K562 (cell line): Measurements from ENCODE around the gene USB1. TPM values are rescaled to one million over a fixed set of nuclear protein-coding genes. Genes with fewer than 3 reads are reported as not detected.

Experiments used
- ATAC-seq: fragments of 200-7000 bp; cut with Tn5 transposase; 3 replicates; pipeline ENCODE4 v1.9.1; 2020; ENCODE audit warnings: moderate library complexity
- BruUV-seq: library from RNA; stranded (reverse); fragments of 400-500 nt; replicated peaks from 2 replicates; lab custom pipeline; 2021; lab: Mats Ljungman, UMichigan
- CTCF ChIA-PET: fragments of 300-600 bp; formaldehyde crosslinking; extraction: SDS; loops from one replicate; lab custom pipeline; 2021; ENCODE audit warnings: low intra/inter-chr PET ratio; lab: Yijun Ruan, JAX
- POLR2A ChIA-PET: fragments of 300-600, 350-650 bp; sonication (Branson Sonifier 250); formaldehyde crosslinking; extraction: SDS; loops from one replicate; lab custom pipeline; 2021; ENCODE audit warnings: antibody characterized with exemption, inconsistent platforms; lab: Yijun Ruan, JAX
- DNase-seq, 4 experiments: peaks; one replicate each; pipeline versions ENCODE4 v3.0.0 to v3.0.0-alpha.2; 2011 to 2018; ENCODE audit warnings: low spot score in 3 of 4, mixed read lengths in 3 of 4; ENCODE audit errors: extremely low read depth in 1 of 4
- FAIRE-seq: peaks from 2 replicates; lab custom pipeline; 2011; peaks lifted over from hg19 to GRCh38; lab: Jason Lieb, UNC
- H2AFZ ChIP-seq: 2 replicates; pipeline ENCODE4 v1.6.0; 2011; ENCODE audit warnings: low read depth, low read length, control low read depth, inconsistent platforms
- H3K27ac ChIP-seq: fragments of 200-600 bp; 3 replicates; pipeline ENCODE4 v1.8.0; 2011; ENCODE audit warnings: low read depth, mild to moderate bottlenecking, control low read depth, inconsistent platforms, low read length, moderate library complexity, mixed read lengths; ENCODE audit errors: extremely low read depth
- H3K27me3 ChIP-seq, 2 experiments: fragments of 300-600 bp in 1 of 2; 2 replicates in 1 of 2; 3 replicates in 1 of 2; pipeline versions ENCODE4 v1.6.0 to v1.8.0; 2011; ENCODE audit warnings: inconsistent platforms in 2 of 2, low read length in 2 of 2, mild to moderate bottlenecking in 1 of 2, mixed read lengths in 1 of 2, moderate library complexity in 1 of 2; ENCODE audit not compliant: control insufficient read depth in 2 of 2, insufficient read depth in 2 of 2
- H3K36me3 ChIP-seq: fragments of 300-600 bp; 3 replicates; pipeline ENCODE4 v1.8.0; 2011; ENCODE audit warnings: mild to moderate bottlenecking, low read length, inconsistent platforms; ENCODE audit not compliant: control insufficient read depth, insufficient read depth
- H3K4me1 ChIP-seq, 2 experiments: fragments of 200-600 bp in 1 of 2; replicated peaks in 1 of 2; 2 replicates in 1 of 2; 3 replicates in 1 of 2; pipeline versions ENCODE4 v1.5.1 to v1.8.0; 2011; ENCODE audit warnings: inconsistent platforms in 2 of 2, low read length in 2 of 2, mild to moderate bottlenecking in 1 of 2, mixed read lengths in 1 of 2, moderate library complexity in 1 of 2; ENCODE audit not compliant: control insufficient read depth in 2 of 2, insufficient read depth in 2 of 2
- H3K4me2 ChIP-seq: 2 replicates; pipeline ENCODE4 v1.6.1; 2011; ENCODE audit warnings: low read length, control low read depth, inconsistent platforms, mixed read lengths; ENCODE audit not compliant: insufficient read depth
- H3K4me3 ChIP-seq: fragments of 200-600 bp; sonication (generic), shearing (Covaris generic); 2 replicates; pipeline ENCODE4 v1.5.1; 2016; ENCODE audit warnings: control low read depth, inconsistent platforms
- H3K79me2 ChIP-seq: fragments of 200-600 bp; 3 replicates; pipeline ENCODE4 v1.8.0; 2011; ENCODE audit warnings: low read length, inconsistent platforms; ENCODE audit not compliant: control insufficient read depth, insufficient read depth
- H3K9ac ChIP-seq, 2 experiments: 2 replicates each; pipeline versions ENCODE4 v1.6.0 to v1.6.1; 2011; ENCODE audit warnings: low read depth in 2 of 2, low read length in 2 of 2, control low read depth in 1 of 2, inconsistent platforms in 1 of 2, mild to moderate bottlenecking in 1 of 2, mixed read lengths in 1 of 2; ENCODE audit not compliant: insufficient read depth in 1 of 2
- H3K9me1 ChIP-seq: one replicate; pipeline ENCODE4 v1.6.0; 2011; ENCODE audit warnings: inconsistent platforms, mild to moderate bottlenecking, low read length, moderate library complexity; ENCODE audit not compliant: control insufficient read depth, insufficient read depth
- H3K9me3 ChIP-seq: replicated peaks from 2 replicates; pipeline ENCODE4 v1.5.1; 2011; ENCODE audit warnings: low read depth, low read length, inconsistent platforms; ENCODE audit not compliant: control insufficient read depth, insufficient read depth
- H4K20me1 ChIP-seq: replicated peaks from 2 replicates; pipeline ENCODE4 v1.6.1; 2011; ENCODE audit warnings: low read length, inconsistent platforms, mixed read lengths; ENCODE audit not compliant: control insufficient read depth, insufficient read depth
- CXXC5 ChIP-seq: fragments of 250-450 bp; sonication (Bioruptor Pico); IDR thresholded peaks from 2 replicates; pipeline ENCODE4 v1.8.0; 2022; ENCODE audit warnings: inconsistent platforms, mild to moderate bottlenecking, moderate library complexity
- E2F1 ChIP-seq: sonication (generic); formaldehyde crosslinking; IDR thresholded peaks from 2 replicates; pipeline ENCODE4 v1.8.1; 2023; ENCODE audit warnings: mild to moderate bottlenecking, missing genetic modification reagents, moderate library complexity
- ERF ChIP-seq: fragments of 450-650 bp; formaldehyde crosslinking; IDR thresholded peaks from 2 replicates; pipeline ENCODE4 v1.4.0; 2020; ENCODE audit warnings: mild to moderate bottlenecking, mixed read lengths
- NFE2 ChIP-seq: IDR thresholded peaks from 2 replicates; pipeline ENCODE4 v1.6.1; 2014; ENCODE audit warnings: antibody characterized with exemption, low read depth
- RBFOX2 ChIP-seq: fragments of 200-400 bp; formaldehyde crosslinking; IDR thresholded peaks from 2 replicates; pipeline ENCODE4 v1.6.1; 2017; ENCODE audit warnings: low read depth, mild to moderate bottlenecking, low read length, moderate library complexity
- RBM14 ChIP-seq: fragments of 200-400 bp; formaldehyde crosslinking; IDR thresholded peaks from 2 replicates; pipeline ENCODE4 v1.6.1; 2018; ENCODE audit warnings: low read depth, mild to moderate bottlenecking, low read length, moderate library complexity, borderline replicate concordance; ENCODE audit not compliant: insufficient read depth
- SIN3A ChIP-seq, 2 experiments: fragments of 150-350 bp in 1 of 2; IDR thresholded peaks; 2 replicates each; pipeline ENCODE4 v1.6.1; 2011 to 2016; ENCODE audit warnings: borderline replicate concordance in 2 of 2, low read depth in 2 of 2, low read length in 2 of 2, mild to moderate bottlenecking in 2 of 2, moderate library complexity in 2 of 2; ENCODE audit not compliant: control insufficient read depth in 1 of 2
- THAP12 ChIP-seq: fragments of 250-450 bp; sonication (Bioruptor Pico); IDR thresholded peaks from 2 replicates; pipeline ENCODE4 v1.9.0; 2021; ENCODE audit warnings: mild to moderate bottlenecking, inconsistent platforms
- WGBS: fragments of 100-300 bp; shearing (Covaris generic); methylation state at CpG from one replicate; pipeline ENCODE4 v1.1.6; 2016; ENCODE audit warnings: low coverage, mixed read lengths; ENCODE audit not compliant: insufficient coverage; ENCODE audit errors: missing lambda C conversion rate; 5-methylcytosine and 5-hydroxymethylcytosine counted together
- in situ Hi-C: fragments of 300-500 bp; cut with MboI; formaldehyde crosslinking; loops from 4 replicates; pipeline ENCODE4 v1.15.0; 2018; ENCODE audit warnings: inconsistent platforms, mixed read lengths
- intact Hi-C: fragments of 100-400 bp; cut with micrococcal nuclease; formaldehyde crosslinking; loops from 2 replicates; pipeline ENCODE4 v1.14.2; 2022
- polyA plus RNA-seq, 8 experiments: library from polyadenylated mRNA; depleted of rRNA in 4 of 8; stranded (reverse) in 5 of 8; unstranded in 3 of 8; fragments of >200 nt; fragmentation: Nextera tagmentation in 2 of 8; fragmentation: Illumina TruSeq in 1 of 8; extraction: Ambion mirVana in 2 of 8; extraction: Trizol in 1 of 8; gene quantifications; 2 replicates each; pipeline versions ENCODE4 v1.2.1 to v1.2.3, GENCODE V29; 2011 to 2014; ENCODE audit warnings: inconsistent platforms in 1 of 8, missing spikeins in 1 of 8
- total RNA-seq, 7 experiments: library from RNA; depleted of rRNA in 6 of 7; stranded (reverse); fragments of >200 nt in 6 of 7; fragmentation: Illumina TruSeq in 2 of 7; extraction: Trizol in 2 of 7; gene quantifications; 2 replicates each; pipeline versions ENCODE4 v1.2.1 to v1.2.3, GENCODE V29; 2011 to 2021; ENCODE audit warnings: low replicate concordance in 1 of 7

The USB1 gene
- total and polyA plus RNA-seq, 9 of the 15 experiments (the other 6 are each of a cell fraction or from before 2014, with no cell fraction given) = 11.6 to 73.6 (median 19.4) TPM

- H3K9ac ChIP-seq = peak overlapping the region; percentile 70 to 89
- H3K4me2 ChIP-seq = peak overlapping the region; percentile 81
- no peaks in the 10 kb centered on the region for H3K27me3 ChIP-seq
- ChIA-PET POLR2A (interaction anchor here (0.7 to 1.2 kb wide), 3 partner anchors 10 to 72 kb away, joined by 3 to 4 read pairs (median 3); no protein-coding TSS in a partner anchor), CTCF (interaction anchor here (0.6 kb wide), 1 partner anchor 132 kb away, joined by 4 read pairs; no protein-coding TSS in a partner anchor)
- no peaks in the 10 kb centered on the region for H4K20me1 ChIP-seq
- no peaks in the 10 kb centered on the region for H3K9me1 ChIP-seq
- peak; percentile 70 to 80 (median 74) for DNase-seq
- WGBS = 3% methylated on average over 49 of the region's 57 CpGs
- peaks cover 12 to 52% of the 10 kb centered on the region in 2 experiments; a peak in 4 of 5 replicates for H3K4me1 ChIP-seq
- H3K27ac ChIP-seq = peak overlapping the region; percentile 71
- BruUV-seq = TSS peak; percentile 80
- H3K36me3 ChIP-seq = no peaks in the 10 kb centered on the region
- intact Hi-C loops (loop anchor here (5.0 to 10.0 kb wide), 5 partner anchors 170 to 730 kb away; partner anchors contain the start of gene CSNK2A2), in situ Hi-C loops (no loop called here)
- H3K79me2 ChIP-seq = peaks cover 17% of the 10 kb centered on the region; the same call in 2 of the 3 replicates
- FAIRE-seq = peak; percentile 64
- ATAC-seq = peak; percentile 67
- no peaks in the 10 kb centered on the region for H3K9me3 ChIP-seq
- H3K4me3 ChIP-seq = peak overlapping the region; percentile 79
- H2AFZ ChIP-seq = peak overlapping the region; percentile 98
- TF ChIP-seq THAP12 (no peak), ERF (CRISPR knock-in tag) (no peak), RBM14 (0 out of 2 replicates have a peak, but pooled peaks have one; percentile 16), E2F1 (CRISPR knock-in tag) (no peak), RBFOX2 (peak; percentile 85), CXXC5 (CRISPR knock-in tag) (peak; percentile 67), SIN3A (IDR thresholded peaks at IDR 0.05; ENCODE audit: borderline replicate concordance in 2 of 2, control insufficient read depth in 1 of 2, low read depth in 2 of 2, low read length in 2 of 2) (peak in 1 of 2 experiments; percentile 57; a peak in 1 of 4 replicates), NFE2 (no peak)
Observed at GRCh38 chr16:58024486-58025350, 23.5 kb downstream of the USB1 start.
